ENCODE measurements around the gene BICDL2. TPM values are rescaled to one million over a fixed set of nuclear protein-coding genes. Genes with fewer than 3 reads are reported as not detected.
"Not testable (repeated sequence)": the region's sequence is repeated elsewhere in the genome, so short reads cannot be mapped to it uniquely, and the experiment has no call there.

The BICDL2 gene
- polyA plus RNA-seq, 2 of the 4 experiments (the other 2 are of a cell fraction): not detected

GRCh38 chr16:3056336-3057180, 19.8 kb upstream of the BICDL2 start:
- H3K4me1 ChIP-seq: peaks cover 10% of the 10 kb centered on the region
- CTCF ChIA-PET: interaction anchor here (1.3 to 12.4 kb wide), 4 partner anchors 25 to 73 kb away, joined by 3 to 186 read pairs (median 6); partner anchors contain the start of gene ZNF213
- DNase-seq (ENCODE audit: low read depth in 1 of 2, low spot score in 1 of 2) (no peak), FAIRE-seq (no peak), ATAC-seq (no peak)
- no peak overlapping the region for H3K4me3 ChIP-seq
- H3K9me3 ChIP-seq: no peaks in the 10 kb centered on the region
- WGBS (ENCODE audit: missing lambda C conversion rate): 81% methylated on average over 19 of the region's 19 CpGs
- POLR2A ChIA-PET: no interaction called here
- TF ChIP-seq HES2 (IDR thresholded peaks at IDR 0.05): no peak
- TF ChIP-seq TFCP2L1 (CRISPR knock-in tag; IDR thresholded peaks at IDR 0.05): no peak
- no peak for TF ChIP-seq CBX8 (IDR thresholded peaks at IDR 0.05)
- no peak for TF ChIP-seq CHD4 (IDR thresholded peaks at IDR 0.05; ENCODE audit: borderline replicate concordance)
- TF ChIP-seq JUNB (IDR thresholded peaks at IDR 0.05): no peak
- TF ChIP-seq RFX5 (IDR thresholded peaks at IDR 0.05): no peak
- TF ChIP-seq E2F6 (IDR thresholded peaks at IDR 0.05; ENCODE audit: borderline replicate concordance, low read depth): no peak
- no peak overlapping the region for H3K4me2 ChIP-seq
- H3K27ac ChIP-seq: no peak overlapping the region

GRCh38 chr16:3055734-3056115, 19.0 kb upstream of the BICDL2 start:
- FAIRE-seq; H3K4me2 ChIP-seq; ATAC-seq; H3K9me3 ChIP-seq; DNase-seq (ENCODE audit: low read depth in 1 of 2, low spot score in 1 of 2); H3K4me1 ChIP-seq; H3K4me3 ChIP-seq; H3K27ac ChIP-seq; POLR2A ChIA-PET: not testable (repeated sequence)
- CTCF ChIA-PET: interaction anchor here (1.3 to 12.4 kb wide), 4 partner anchors 24 to 74 kb away, joined by 3 to 186 read pairs (median 6); partner anchors contain the start of gene ZNF213
- WGBS (ENCODE audit: missing lambda C conversion rate): 82% methylated on average over 7 of the region's 9 CpGs

GRCh38 chr16:3054965-3055733, 18.4 kb upstream of the BICDL2 start:
- TF ChIP-seq EHMT2 (IDR thresholded peaks at IDR 0.05; ENCODE audit: low read depth) (no peak), ELK1 (IDR thresholded peaks at IDR 0.05; ENCODE audit: low read depth, low read length) (no peak), CBX8 (IDR thresholded peaks at IDR 0.05) (no peak), HMGXB4 (CRISPR knock-in tag; IDR thresholded peaks at IDR 0.05; ENCODE audit: borderline replicate concordance) (no peak), PBX3 (IDR thresholded peaks at IDR 0.05) (no peak), TP53 (CRISPR knock-in tag; IDR thresholded peaks at IDR 0.05) (no peak), CHD4 (IDR thresholded peaks at IDR 0.05; ENCODE audit: borderline replicate concordance) (no peak), JUNB (IDR thresholded peaks at IDR 0.05) (no peak), RFX5 (IDR thresholded peaks at IDR 0.05) (no peak), BCL3 (IDR thresholded peaks at IDR 0.05) (no peak), NR3C1 (IDR thresholded peaks at IDR 0.05) (no peak)
- no peak for FAIRE-seq
- ATAC-seq: no peak
- WGBS (ENCODE audit: missing lambda C conversion rate): 85% methylated on average over 17 of the region's 17 CpGs
- Histone ChIP-seq H3K4me2 (no peak overlapping the region), H3K9me3 (no peaks in the 10 kb centered on the region), H3K4me3 (no peak overlapping the region), H3K4me1 (peaks cover 10% of the 10 kb centered on the region), H3K27ac (no peak overlapping the region)
- no peak for DNase-seq (ENCODE audit: low read depth in 1 of 2, low spot score in 1 of 2)
- POLR2A ChIA-PET: no interaction called here
- CTCF ChIA-PET: interaction anchor here (0.7 to 12.4 kb wide), 4 partner anchors 18 to 74 kb away, joined by 4 to 186 read pairs (median 6); partner anchors contain the start of genes BICDL2 and ZNF213

GRCh38 chr16:3053330-3053710, 16.6 kb upstream of the BICDL2 start:
- H3K4me2 ChIP-seq; H3K4me3 ChIP-seq; POLR2A ChIA-PET; DNase-seq (ENCODE audit: low read depth in 1 of 2, low spot score in 1 of 2); H3K4me1 ChIP-seq; H3K27ac ChIP-seq; FAIRE-seq; H3K9me3 ChIP-seq; CTCF ChIA-PET: not testable (repeated sequence)
- 0 out of 6 replicates have a peak, but pooled peaks of 1 of the 2 experiments have one; percentile 8 for ATAC-seq
- WGBS (ENCODE audit: missing lambda C conversion rate): 91% methylated on average over 9 of the region's 13 CpGs

- H3K9me3 ChIP-seq; DNase-seq (ENCODE audit: low read depth in 1 of 2, low spot score in 1 of 2); ATAC-seq; H3K4me1 ChIP-seq; FAIRE-seq; H3K4me3 ChIP-seq; H3K27ac ChIP-seq; POLR2A ChIA-PET; H3K4me2 ChIP-seq: not testable (repeated sequence)
- CTCF ChIA-PET: interaction anchor here (6.2 kb wide), 1 partner anchor 21 kb away, joined by 104 read pairs; no protein-coding TSS in a partner anchor
- WGBS (ENCODE audit: missing lambda C conversion rate): 81% methylated on average over 11 of the region's 12 CpGs
These were observed 16.0 kb upstream of the BICDL2 start for GRCh38 chr16:3052571-3053329.
